ENCODE results near the gene UNC5CL.

DNA sequence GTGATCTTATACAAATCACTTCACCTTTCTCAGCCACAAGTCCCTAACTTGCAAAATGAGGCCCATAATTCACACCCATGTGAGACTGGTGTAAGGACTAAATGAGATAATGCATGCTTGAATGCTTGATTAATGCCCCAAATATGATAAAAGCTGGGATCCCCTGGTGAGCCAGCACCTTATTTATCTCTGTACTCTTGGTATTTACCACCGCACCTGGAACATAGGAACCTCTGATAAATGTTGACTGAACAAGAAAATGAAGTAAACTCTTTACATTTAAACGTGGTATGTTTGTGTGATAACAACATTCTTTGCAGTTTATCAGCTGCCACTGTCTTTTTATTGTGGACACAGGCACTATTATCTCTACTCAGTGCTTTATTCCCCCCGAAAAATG is 11.5 kb upstream of the UNC5CL start:
- no peak for TF ChIP-seq POLR2A (IDR thresholded peaks at IDR 0.05)
- TF ChIP-seq, protein P1, sequence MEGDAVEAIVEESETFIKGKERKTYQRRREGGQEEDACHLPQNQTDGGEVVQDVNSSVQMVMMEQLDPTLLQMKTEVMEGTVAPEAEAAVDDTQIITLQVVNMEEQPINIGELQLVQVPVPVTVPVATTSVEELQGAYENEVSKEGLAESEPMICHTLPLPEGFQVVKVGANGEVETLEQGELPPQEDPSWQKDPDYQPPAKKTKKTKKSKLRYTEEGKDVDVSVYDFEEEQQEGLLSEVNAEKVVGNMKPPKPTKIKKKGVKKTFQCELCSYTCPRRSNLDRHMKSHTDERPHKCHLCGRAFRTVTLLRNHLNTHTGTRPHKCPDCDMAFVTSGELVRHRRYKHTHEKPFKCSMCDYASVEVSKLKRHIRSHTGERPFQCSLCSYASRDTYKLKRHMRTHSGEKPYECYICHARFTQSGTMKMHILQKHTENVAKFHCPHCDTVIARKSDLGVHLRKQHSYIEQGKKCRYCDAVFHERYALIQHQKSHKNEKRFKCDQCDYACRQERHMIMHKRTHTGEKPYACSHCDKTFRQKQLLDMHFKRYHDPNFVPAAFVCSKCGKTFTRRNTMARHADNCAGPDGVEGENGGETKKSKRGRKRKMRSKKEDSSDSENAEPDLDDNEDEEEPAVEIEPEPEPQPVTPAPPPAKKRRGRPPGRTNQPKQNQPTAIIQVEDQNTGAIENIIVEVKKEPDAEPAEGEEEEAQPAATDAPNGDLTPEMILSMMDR (IDR thresholded peaks at IDR 0.05) = no peak

All from heart left ventricle (tissue), 13 donors.